Osteocyte (in vitro differentiated cells): Measurements from ENCODE around the gene POLR2M. TPM values are rescaled to one million over a fixed set of nuclear protein-coding genes. Genes with fewer than 3 reads are reported as not detected.

Experiments used
- DNase-seq: peaks from one replicate; pipeline ENCODE4 v3.0.0; 2021; ENCODE audit warnings: mixed read lengths; ENCODE audit not compliant: unreplicated experiment; ENCODE audit errors: extremely low spot score
- H3K27ac Mint-ChIP-seq: one replicate; pipeline ENCODE4 v1.8.0; 2021; ENCODE audit warnings: mild to moderate bottlenecking, mixed read lengths; ENCODE audit not compliant: unreplicated experiment
- H3K27me3 Mint-ChIP-seq: one replicate; pipeline ENCODE4 v1.8.0; 2021; ENCODE audit warnings: mixed read lengths; ENCODE audit not compliant: unreplicated experiment
- H3K36me3 Mint-ChIP-seq: one replicate; pipeline ENCODE4 v1.8.0; 2021; ENCODE audit warnings: mixed read lengths; ENCODE audit not compliant: unreplicated experiment
- H3K4me1 Mint-ChIP-seq: one replicate; pipeline ENCODE4 v1.8.0; 2021; ENCODE audit warnings: mixed read lengths; ENCODE audit not compliant: unreplicated experiment
- H3K4me3 Mint-ChIP-seq: one replicate; pipeline ENCODE4 v1.8.0; 2021; ENCODE audit warnings: mild to moderate bottlenecking, moderate library complexity, mixed read lengths; ENCODE audit not compliant: unreplicated experiment
- H3K9me3 Mint-ChIP-seq: one replicate; pipeline ENCODE4 v1.8.0; 2021; ENCODE audit warnings: mixed read lengths; ENCODE audit not compliant: unreplicated experiment
- total RNA-seq: library from RNA; stranded (reverse); gene quantifications from 2 replicates; pipeline ENCODE4 v1.2.1, GENCODE V29; 2021
- TF ChIP-seq, protein P1 (sequence below): fragments of 200-600 bp; sonication (generic); IDR thresholded peaks from 2 replicates; pipeline ENCODE4 v1.5.0; 2021; ENCODE audit warnings: antibody characterized with exemption, mild to moderate bottlenecking, moderate library complexity

The POLR2M gene
- total RNA-seq, 1 donor from 2014 or later, result 83.9 TPM

DNA sequence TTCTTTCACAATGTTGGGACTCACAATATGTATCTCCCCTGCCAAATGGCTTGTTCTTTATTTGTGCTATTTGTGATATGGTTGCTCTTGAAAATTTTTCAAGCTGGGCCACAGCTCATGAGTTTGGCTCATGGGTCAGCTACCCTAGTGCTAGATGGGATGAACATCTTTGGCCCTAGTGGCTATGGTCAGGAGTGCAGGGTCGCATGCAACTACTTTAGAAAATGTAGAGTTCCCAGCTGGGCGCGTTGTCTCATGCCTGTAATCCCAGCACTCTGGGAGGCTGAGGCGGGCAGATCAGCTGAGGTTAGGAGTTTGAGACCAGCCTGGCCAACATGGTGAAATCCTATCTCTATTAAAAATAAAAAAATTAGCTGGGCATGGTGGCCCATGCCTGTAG, 55.8 kb downstream of the POLR2M start:
- peaks cover 2% of the 10 kb centered on the region for H3K4me1 Mint-ChIP-seq
- H3K36me3 Mint-ChIP-seq, result no peaks in the 10 kb centered on the region
- TF ChIP-seq, protein P1, sequence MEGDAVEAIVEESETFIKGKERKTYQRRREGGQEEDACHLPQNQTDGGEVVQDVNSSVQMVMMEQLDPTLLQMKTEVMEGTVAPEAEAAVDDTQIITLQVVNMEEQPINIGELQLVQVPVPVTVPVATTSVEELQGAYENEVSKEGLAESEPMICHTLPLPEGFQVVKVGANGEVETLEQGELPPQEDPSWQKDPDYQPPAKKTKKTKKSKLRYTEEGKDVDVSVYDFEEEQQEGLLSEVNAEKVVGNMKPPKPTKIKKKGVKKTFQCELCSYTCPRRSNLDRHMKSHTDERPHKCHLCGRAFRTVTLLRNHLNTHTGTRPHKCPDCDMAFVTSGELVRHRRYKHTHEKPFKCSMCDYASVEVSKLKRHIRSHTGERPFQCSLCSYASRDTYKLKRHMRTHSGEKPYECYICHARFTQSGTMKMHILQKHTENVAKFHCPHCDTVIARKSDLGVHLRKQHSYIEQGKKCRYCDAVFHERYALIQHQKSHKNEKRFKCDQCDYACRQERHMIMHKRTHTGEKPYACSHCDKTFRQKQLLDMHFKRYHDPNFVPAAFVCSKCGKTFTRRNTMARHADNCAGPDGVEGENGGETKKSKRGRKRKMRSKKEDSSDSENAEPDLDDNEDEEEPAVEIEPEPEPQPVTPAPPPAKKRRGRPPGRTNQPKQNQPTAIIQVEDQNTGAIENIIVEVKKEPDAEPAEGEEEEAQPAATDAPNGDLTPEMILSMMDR, result no peak
- H3K27ac Mint-ChIP-seq, result no peak overlapping the region
- no peak overlapping the region for H3K4me3 Mint-ChIP-seq
- H3K27me3 Mint-ChIP-seq, result peaks cover 12% of the 10 kb centered on the region
- DNase-seq, result no peak
- no peaks in the 10 kb centered on the region for H3K9me3 Mint-ChIP-seq

DNA sequence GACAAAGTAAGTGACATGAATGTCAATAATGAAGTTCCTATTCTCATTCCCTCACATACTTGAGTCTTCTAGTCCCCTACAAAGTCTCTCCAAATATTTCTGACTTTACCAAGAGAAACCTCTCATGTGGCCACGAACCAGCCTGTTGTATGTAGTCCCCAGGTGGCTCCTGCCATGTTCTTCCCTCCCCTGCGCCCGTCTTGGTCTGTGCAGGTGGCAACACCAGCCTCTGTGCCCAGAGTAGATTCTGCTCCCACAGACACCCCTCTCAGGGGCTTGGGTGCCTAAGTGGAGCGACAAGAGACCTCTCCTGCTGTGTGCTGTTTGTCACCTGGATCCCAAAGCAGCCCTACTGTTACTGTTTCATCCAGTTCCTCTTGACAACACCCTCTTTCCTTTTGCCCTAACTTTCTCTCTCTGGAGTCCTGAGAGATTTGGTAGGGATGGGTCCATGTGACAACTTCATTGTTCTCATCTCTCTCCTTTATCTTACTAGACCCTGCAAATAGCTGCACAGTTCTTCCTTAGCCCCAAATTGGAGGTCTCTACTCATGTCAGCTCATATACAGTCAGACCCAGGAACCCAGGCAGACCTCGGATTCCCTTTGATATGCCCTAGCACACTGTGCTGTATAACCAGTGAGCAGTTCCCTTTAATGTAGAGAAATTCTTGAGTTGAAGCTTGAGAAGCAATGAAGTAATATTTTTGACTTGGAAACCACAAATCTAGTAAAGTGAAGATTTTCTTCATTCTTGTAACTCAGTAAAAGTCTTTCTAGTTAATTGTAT, 56.9 kb downstream of the POLR2M start:
- H3K27me3 Mint-ChIP-seq, result peaks cover 11% of the 10 kb centered on the region
- no peak overlapping the region for H3K27ac Mint-ChIP-seq
- peaks cover under 1% of the 10 kb centered on the region for H3K4me1 Mint-ChIP-seq
- no peak overlapping the region for H3K4me3 Mint-ChIP-seq
- TF ChIP-seq, protein P1, result no peak
- no peaks in the 10 kb centered on the region for H3K9me3 Mint-ChIP-seq
- no peaks in the 10 kb centered on the region for H3K36me3 Mint-ChIP-seq
- DNase-seq, result no peak

Other genes starting within 250 kb of the POLR2M start
- gene MYZAP, start 114.8 kb upstream of the POLR2M start, total RNA-seq, result 1.4 and 1.5 TPM in 2 replicates